Fibroblast of the conjunctiva (primary cell): Measurements from ENCODE around the gene AHRR.
A peak's percentile ranks its signal among the peaks of the same experiment; 100 is the strongest.
"Not testable (repeated sequence)": the region's sequence is repeated elsewhere in the genome, so short reads cannot be mapped to it uniquely, and the experiment has no call there.

Experiments
- DNase-seq: peaks from one replicate; pipeline ENCODE4 v3.0.0-alpha.2; 2010; ENCODE audit warnings: low read depth

The AHRR gene

DNA sequence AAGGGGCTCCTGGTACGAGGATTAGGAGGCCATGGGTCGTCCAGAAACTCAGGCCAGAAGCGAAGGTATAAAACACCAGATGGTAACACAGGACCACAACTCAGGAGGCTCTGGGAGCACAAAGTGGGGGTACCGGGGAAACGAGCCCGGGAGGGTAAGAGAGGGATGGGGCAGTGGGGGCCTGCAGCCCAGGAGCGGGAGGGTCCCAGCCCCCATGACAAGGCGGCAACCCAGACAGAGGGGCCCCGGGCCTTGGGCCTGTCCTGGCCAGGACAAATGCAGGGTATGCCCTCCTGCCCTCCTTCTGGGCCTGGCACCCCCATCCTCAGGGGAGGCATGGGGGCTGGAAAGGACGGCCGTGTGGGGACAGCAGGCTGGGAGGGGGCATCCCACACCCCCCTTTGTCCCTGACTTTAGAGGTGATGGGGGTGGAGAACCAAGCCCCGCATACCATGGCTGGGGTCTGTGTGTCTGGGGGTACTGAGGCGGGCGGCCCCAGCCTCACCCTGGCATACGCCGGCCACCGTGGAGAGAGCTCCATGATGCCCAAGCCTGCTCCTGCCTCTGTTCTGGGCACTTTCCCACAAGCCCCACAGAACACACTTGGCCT lies 74.5 kb downstream of the AHRR start:
- DNase-seq, result no peak

DNA sequence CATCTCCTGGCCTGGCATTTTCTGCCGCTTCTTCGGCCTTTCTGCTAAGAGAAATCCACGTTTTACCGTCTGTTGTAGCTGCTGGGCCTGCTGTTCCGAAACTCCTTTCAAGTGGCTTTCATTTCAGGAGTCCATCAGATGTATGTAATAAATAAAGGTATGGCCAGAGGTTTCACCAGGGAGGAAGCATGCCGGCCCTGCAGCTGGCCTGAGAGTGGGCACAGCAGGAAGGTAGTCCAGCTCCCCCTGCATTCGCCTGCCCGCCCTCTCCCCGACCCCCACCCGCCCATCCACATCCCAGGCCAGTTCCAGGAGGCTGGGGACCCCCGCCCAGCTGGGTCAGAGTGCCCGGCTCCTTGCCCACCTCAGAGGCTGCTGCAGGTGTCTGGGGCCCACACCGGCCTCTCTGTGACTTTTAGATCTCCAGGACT lies 75.0 kb downstream of the AHRR start:
- no peak for DNase-seq

DNA sequence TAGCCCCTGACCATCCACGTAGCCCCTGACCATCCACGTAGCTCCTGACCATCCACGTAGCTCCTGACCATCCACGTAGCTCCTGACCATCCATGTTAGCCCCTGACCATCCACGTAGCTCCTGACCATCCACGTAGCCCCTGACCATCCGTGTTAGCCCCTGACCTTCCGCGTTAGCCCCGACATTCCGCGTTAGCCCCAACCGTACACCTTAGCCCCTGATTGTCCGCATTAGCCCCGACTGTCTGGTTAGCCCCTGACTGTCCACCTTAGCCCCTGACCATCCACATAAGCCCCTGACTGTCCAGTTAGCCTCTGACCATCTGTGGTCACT lies 76.6 kb downstream of the AHRR start:
- DNase-seq, result not testable (repeated sequence)

DNA sequence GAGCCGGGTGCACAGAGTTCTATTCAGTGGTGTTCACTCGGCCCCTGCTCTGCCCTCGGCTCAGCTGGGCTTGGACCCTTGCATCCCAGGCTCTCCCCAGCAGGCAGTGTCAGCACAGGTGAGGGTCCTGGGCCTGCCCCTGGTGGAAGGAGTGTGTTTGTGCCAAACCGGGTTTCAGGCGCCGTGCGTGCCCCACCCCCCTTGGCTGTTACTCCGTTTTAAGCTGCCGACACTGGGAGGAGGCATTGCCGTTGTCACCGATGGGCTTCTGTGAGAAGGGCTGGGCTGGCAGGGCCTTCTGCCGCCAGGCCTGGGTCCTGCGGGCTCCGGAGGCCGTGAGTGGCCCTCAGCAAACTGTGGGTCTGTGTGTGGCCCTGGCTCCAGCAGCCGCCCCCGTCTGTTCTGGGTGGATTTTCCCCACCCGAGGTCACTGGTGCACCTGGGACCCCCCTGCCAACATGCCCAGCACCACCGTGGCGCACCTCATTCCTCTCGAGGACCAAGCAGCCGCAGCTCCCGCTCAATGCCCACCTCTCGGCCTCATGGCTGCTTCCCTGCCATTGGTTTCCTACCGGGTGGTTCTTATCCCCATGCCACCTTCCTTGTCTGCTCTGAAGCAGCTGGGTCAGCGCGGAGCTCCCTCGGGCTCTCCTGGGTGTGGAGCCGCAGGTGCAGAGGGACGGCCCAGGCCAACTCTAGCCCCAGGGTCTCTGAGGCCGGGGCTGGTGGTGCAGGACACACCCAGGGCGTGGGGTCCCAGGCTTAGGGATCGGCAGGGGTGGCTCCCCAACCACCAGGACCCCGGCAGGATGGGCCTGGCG lies 77.2 kb downstream of the AHRR start:
- no peak for DNase-seq

DNA sequence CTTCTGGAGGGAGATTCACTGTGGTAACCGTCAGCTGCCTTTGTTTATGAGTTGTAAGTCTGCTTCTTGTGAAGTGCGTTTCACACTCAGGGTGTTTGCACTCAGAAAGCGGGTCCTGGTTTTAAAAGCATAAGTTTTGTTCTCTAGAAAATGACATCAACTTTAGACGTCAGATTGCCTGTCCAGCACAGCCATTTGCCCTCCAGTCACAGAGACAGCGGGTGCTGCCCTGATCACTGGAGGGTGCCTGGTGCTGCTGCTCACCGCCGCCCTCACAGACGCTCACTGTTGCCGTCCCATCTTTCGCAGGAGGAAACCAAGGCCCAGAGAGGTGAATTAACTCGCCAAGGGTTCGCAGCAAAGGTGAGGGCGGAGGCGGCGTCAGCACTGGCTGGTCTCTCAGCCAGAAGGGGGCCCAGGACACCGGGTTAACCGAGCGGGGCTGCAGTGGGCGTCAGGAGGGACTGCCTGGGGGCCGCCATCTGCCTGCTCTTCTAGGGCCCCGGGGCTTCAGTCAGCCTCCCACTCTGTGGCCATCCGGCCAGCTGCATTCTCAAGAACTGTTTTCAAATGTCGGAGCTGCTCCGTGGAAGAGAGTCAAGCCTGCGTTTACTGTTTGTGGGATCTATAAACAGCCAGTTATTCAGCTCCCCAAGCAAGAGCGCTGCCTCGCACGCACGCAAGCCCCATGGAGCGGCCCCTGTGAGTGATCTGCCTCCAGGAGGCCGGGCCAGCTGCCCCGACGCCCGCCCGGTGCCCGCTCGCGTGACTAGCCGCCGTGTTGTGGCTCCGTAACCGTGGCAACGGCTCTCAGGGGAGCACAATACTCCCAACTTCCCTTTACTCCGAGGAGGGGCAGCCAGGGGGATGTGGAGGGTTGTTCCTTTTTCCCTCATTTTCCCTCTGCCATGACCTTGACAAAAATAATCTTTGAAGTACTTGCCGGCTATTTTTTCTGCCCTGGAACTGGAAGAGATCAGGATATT lies 78.1 kb downstream of the AHRR start:
- peak; percentile 90 for DNase-seq

DNA sequence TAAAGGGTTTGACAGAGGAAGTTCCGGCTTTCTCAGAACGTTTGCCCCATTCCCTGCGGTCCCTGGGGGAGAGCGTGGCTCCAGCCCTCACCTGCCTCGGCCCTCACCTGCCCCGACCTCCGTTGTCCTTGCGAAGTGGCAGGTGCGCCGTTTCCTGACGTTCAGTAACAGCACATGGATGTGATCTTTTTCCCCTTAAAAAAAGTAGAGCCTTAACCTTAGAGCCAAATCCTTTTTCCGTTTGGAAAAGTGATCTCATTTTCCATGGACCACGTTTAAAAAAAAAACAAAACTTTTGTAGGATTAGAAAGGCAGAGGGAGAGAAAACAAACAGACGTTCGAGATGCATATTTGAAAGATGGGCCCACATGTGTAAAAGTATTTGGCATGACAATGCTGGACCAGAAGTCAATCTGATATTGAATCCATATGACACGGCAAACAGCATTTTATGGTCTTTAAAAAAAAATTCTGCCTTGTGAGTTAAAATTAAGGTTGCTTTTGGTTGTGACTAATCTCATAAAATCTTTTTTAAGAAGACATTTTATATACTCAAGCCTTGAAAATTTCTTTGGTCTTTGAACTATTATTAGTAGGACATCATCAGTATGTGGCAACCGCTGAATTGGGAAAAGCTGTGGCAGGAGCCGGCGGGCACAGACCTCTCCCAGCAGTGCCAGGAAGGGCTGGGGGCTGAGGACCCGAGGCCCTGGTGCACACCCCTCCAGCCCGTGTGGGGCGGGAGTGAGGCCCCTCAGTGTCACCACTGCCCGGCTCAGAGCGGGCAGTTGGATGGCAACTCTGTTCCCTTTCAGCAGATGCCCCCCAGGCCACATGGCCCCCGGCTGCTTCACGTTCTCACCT lies 79.0 kb downstream of the AHRR start:
- peak; percentile 55 for DNase-seq

DNA sequence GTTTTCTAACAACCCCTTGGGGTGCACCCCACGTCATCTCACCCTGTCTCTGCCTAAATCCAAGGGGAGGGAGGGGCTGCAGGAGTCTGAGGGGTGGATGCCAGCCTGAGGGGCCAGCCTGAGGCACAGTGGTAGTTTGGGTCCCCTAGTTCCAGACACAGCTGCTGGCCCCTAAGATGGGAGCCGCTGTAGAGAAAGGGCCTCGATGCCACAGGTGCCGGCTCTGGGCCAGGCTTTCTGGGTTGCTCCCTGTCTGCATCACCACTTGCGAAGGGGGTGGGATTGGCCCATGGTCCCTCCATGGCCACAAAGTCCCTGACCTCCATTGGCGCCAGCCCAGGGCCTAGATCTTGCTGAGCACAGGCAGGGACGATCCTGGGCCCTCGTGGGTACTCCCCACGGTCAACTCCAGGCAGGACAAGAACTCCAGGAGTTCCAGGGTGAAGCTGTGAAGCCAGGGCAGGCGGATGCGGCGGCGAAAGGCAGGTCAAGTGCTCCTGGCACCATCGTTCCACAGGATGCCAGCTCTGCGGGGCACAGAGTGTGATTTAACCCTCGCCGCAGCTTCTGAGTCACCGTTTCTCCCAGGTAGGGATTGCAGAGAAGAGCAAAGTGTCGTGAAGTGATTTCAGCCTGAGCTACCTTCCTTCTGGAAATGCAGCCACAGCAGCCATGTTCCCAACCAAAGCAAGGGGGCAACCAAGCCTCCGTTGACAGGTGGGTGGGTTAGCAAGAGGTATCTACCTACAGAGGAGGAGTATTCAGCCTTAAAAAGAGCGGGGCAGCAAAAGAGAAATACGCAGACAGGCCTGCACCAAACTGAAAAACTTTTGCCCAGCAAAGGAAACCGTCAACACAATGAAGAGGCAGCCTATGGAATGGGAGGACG lies 79.9 kb downstream of the AHRR start:
- no peak for DNase-seq

DNA sequence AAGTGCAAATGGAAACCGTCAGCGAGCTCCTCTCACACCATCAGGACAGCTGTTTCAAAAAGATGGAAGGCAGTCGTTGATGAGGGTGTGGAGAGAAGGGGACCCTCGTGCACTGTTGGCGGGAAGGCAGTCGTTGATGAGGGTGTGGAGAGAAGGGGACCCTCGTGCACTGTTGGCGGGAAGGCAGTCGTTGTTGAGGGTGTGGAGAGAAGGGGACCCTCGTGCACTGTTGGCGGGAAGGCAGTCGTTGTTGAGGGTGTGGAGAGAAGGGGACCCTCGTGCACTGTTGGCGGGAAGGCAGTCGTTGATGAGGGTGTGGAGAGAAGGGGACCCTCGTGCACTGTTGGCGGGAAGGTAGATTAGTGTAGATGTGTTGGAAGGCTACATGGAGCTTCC lies 80.7 kb downstream of the AHRR start:
- not testable (repeated sequence) for DNase-seq

DNA sequence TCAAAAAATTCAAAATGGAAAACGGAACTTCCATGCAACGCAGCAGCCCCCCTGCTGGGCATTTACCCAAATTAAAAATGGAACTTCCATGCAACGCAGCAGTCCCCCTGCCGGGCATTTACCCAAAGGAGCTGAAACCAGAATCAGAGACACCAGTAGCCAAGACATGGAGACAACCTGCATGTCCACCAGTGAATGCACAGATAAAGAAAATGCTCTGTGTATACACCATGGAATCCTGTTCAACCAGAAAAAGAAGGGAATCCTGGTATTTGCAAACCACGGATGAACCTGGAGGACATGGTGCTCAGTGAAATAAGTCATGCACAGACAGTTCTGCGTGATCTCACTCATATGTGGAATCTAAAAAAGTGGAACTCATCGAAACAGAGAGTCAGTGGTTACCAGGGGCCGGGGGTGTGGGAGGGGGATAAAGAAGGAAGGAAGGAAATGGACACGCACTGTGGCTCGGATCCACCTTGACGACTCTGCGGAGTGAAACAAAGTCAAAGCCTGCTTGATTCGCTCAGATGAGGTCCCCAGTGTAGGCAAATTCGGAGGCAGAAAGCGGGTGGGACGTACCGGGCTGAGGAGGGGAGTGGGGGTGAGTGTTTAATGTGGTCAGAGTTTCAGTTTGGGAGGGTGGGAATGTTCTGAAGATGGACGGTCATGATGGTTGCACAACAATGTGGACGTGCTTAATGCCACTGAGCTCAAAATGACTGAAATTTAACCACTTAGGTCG lies 81.3 kb downstream of the AHRR start:
- DNase-seq, result no peak

DNA sequence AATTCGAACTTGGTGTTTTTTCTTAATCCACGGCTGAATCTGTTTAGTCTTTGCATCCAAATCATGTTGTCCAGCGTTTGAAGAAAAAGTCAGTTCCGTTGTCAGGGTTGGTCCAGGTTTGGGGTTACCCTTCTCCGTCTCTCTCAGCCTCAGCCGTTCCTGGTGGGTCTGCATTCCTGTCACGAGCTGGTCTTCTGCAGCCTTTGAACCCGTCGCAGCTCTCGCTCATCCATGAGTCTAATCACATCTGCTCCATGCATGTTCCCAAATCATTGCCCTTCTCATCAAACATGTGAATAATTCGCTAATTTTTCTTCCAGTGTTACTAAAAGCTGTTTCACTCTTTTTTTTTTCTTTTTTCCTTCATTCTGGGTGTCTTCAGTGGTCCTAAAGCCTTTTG lies 82.5 kb downstream of the AHRR start:
- DNase-seq, result no peak

DNA sequence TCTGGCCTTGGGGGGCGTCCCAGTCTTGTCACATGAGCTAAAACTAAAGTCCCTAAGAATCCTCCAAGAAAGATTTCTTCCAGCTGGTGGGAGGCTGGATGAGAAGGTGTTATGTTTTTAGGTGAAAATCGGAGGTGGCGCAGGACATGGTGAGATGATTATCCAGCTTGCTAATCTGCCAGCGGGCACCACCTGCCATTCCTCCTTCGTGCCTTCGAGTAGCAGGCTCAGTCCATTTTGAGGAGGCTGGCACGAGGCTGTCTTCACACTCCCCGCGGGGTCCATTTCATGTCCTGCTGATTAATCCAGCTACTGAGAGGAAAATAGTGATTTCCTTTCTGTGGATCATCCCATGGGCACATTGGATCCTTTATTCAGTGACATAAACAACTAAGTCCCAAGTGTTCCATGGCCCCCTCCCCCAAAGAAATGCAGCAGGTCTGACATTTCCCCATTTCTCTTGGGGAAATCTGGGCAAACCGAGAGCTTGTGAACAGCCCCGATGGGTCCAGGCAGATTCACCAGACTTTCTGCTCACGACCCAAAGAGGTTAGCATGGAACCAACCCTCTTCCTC lies 83.2 kb downstream of the AHRR start:
- no peak for DNase-seq

DNA sequence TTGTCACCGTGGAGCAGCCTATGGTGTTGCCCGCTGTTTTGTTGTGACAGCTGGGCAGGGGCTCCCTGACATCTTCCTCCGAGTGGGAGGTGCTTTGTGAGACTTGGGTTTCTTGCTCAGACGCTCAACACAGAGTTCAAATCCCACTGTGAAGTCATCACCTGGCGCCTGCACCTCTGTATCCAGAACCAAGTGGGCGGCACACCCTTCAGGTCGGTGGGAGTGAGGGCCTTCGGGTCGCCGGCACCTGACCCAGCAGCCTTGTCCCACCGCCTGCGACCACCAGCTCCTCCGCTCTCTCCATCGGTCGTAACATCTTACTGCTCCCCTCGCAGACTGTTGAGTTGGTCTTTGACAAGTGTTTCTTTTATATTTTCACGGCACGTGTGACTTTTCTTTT lies 83.9 kb downstream of the AHRR start:
- DNase-seq, result no peak

DNA sequence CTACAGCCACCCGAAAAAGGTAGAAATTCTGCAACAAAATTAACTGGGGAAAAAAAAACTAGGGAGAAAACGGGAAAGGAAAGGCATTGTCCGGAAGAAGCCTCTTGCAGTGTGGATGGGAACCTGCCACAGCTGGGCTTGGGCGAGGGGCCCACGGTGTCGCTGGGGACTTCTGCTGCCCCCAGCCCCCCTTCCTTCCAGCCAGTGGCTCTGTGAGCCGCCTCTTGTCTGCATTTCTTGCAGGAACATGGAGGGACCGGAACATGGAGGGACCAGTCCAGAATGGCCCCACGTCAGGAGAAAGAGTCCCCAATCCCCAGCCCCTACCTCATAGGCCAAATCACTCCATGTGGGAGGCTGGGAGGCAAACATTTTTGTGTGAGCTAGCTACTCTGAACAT lies 84.5 kb downstream of the AHRR start:
- DNase-seq, result no peak

DNA sequence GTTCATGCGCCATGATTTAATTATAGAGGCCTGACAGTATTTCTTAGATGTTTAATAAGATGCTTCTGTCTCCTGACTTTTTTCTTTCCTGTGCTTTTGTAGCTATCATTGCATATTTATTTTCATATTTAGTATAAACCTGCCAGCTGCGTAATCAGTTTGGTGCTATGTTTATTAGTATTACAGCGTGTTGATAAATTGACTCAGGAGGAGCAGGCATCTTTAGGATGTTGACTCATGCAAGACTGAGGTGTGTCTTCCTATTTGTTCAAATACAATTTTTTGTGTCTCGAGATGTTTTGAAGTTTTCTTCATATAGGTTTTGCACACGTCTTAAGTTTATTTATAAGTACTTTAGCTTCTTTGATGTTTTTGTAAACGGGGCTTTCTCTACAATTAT lies 85.5 kb downstream of the AHRR start:
- DNase-seq, result no peak

DNA sequence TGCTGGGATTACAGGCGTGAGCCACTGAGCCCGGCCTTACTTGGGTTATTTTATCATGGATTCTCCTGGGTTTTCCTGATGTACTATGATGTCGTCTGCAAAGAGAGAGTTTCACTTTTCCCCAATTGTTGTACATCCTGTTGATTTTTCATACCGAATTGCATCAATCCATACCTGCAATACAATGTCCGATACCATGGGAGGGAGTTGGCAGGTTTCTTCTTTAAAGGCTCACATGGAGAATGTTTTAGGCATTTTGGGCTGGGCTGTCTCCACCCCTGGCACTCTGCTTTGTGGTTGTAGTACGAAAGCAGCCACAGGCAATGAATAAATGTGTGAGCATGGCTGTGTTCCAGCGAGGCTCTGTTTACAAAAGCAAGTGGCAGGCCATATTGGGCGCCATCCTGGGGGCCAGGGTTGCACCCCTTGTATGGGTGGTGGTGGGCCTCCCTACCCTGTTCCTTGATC lies 86.3 kb downstream of the AHRR start:
- no peak for DNase-seq

DNA sequence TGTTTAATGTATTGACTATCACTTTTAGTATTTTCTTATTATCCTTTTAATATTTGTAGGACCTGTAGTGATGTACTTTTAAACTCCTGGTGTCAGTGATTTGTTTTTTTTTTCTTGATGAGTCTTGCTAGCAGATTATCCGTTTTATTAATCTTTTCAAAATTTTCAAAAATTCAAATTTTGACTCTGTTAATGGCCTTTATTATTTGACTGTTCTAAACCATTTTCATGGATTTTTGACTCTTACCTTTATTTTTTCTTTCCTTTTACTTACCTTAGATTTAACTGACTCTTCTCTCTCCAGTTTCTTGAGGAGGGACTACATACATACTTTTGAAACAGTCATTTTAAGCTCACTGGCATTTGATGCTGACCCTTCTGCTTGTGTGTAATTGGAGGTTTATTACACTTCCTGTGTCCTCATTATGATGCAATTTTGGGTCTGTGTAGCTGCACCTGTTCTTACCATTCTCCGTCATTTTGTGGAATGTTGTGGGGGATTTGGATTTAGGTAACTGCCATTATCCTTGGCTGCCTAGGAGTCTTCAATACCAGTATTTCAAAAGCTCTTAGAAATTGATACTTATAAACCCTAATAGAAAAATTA lies 89.5 kb downstream of the AHRR start:
- no peak for DNase-seq

DNA sequence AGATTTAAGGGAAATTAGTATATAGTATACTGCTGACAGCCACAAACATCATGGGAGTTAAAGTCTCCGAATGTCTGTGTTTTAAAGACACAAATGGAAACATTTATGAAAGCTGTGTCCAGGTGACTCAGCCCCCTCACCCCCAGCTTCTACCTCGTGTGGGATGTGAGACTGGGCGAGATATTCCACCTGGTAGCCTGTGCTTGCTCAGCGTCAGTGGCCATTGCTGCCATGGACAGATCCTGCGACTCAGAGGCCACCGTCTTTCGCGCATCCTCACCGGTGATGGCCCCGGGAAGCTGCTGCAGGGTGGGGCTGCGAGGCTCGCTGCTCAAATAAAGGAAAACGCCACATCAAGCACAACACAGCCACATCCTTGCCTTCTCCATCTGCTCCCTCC lies 90.2 kb downstream of the AHRR start:
- DNase-seq, result no peak

DNA sequence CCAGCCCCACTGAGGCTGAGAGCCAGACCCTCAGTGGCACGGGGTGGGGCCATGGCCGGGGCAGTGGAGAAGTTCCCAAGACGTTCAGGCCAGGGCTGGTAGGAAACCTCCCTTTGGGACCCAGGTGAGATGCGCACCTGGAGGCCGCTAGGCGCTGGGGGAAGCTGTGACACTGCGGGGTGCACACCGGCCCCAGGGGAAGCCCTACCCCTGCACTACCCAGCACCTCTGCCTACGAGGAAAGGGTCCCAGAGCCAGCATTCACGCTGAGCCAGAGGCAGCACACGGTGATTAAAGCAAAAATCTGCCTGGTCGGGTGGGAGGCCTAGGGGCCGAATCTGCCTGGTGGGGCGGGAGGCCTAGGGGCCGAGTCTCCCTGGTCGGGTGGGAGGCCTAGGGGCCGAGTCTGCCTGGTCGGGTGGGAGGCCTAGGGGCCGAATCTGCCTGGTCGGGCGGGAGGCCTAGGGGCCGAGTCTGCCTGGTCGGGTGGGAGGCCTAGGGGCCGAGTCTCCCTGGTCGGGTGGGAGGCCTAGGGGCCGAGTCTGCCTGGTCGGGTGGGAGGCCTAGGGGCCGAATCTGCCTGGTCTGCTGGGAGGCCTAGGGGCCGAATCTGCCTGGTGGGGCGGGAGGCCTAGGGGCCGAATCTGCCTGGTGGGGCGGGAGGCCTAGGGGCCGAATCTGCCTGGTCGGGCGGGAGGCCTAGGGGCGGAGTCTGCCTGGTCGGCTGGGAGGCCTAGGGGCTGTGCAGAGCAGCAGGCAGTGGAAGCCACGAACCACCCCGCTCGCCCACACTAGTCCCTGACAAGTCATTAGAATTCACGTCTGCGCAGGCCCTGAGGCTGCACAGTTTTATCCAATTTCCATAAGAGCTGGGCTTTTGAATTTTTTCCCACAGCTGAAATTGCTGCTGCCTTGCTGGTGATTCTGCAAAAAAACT lies 93.7 kb downstream of the AHRR start:
- not testable (repeated sequence) for DNase-seq
